Hepatocyte (in vitro differentiated cells): ENCODE measurements around the gene RANBP3. TPM values are rescaled to one million over a fixed set of nuclear protein-coding genes. Genes with fewer than 3 reads are reported as not detected.

Experiments used
- DNase-seq: peaks from one replicate; pipeline ENCODE4 v3.0.0-alpha.2; 2016; ENCODE audit warnings: low spot score
- H2AFZ ChIP-seq: fragments of 200-600 bp; sonication (generic); 2 replicates; pipeline ENCODE4 v1.6.0; 2016; ENCODE audit warnings: antibody characterized with exemption, mild to moderate bottlenecking
- H3K27ac ChIP-seq: fragments of 200-600 bp; sonication (generic); 2 replicates; pipeline ENCODE4 v1.5.1; 2016; ENCODE audit warnings: mild to moderate bottlenecking
- H3K27me3 ChIP-seq: fragments of 200-600 bp; sonication (generic); 2 replicates; pipeline ENCODE4 v1.6.1; 2016
- H3K36me3 ChIP-seq: fragments of 200-600 bp; sonication (generic); replicated peaks from 2 replicates; pipeline ENCODE4 v1.5.1; 2016; ENCODE audit warnings: low read depth; ENCODE audit not compliant: insufficient read depth
- H3K4me1 ChIP-seq: fragments of 200-600 bp; sonication (generic); 2 replicates; pipeline ENCODE4 v1.5.1; 2016; ENCODE audit warnings: mild to moderate bottlenecking, moderate library complexity; ENCODE audit not compliant: insufficient read depth
- H3K4me2 ChIP-seq: fragments of 200-600 bp; sonication (generic); 2 replicates; pipeline ENCODE4 v1.6.0; 2016
- H3K4me3 ChIP-seq: fragments of 200-600 bp; sonication (generic); 2 replicates; pipeline ENCODE4 v1.5.1; 2016; ENCODE audit warnings: mild to moderate bottlenecking
- H3K79me2 ChIP-seq: fragments of 200-600 bp; sonication (generic); 2 replicates; pipeline ENCODE4 v1.6.0; 2017; ENCODE audit warnings: mild to moderate bottlenecking
- H3K9me2 ChIP-seq: fragments of 200-600 bp; sonication (generic); replicated peaks from 2 replicates; pipeline ENCODE4 v1.6.0; 2017; ENCODE audit warnings: mild to moderate bottlenecking; ENCODE audit not compliant: insufficient read depth
- H3K9me3 ChIP-seq: fragments of 200-600 bp; sonication (generic); 2 replicates; pipeline ENCODE4 v1.5.1; 2016; ENCODE audit warnings: low read depth, mild to moderate bottlenecking
- H4K20me1 ChIP-seq: fragments of 200-600 bp; sonication (generic); 2 replicates; pipeline ENCODE4 v1.6.0; 2016; ENCODE audit warnings: mild to moderate bottlenecking; ENCODE audit not compliant: insufficient read depth, poor library complexity, severe bottlenecking
- CTCF ChIP-seq: fragments of 200-600 bp; sonication (generic); IDR thresholded peaks from 2 replicates; pipeline ENCODE4 v1.5.1; 2016; ENCODE audit warnings: antibody characterized with exemption, mild to moderate bottlenecking; ENCODE audit not compliant: poor library complexity
- EZH2 ChIP-seq: fragments of 200-600 bp; sonication (generic); IDR thresholded peaks from 2 replicates; pipeline ENCODE4 v1.6.1; 2016; ENCODE audit warnings: antibody characterized with exemption, mild to moderate bottlenecking, borderline replicate concordance
- EZH2phosphoT487 ChIP-seq: fragments of 200-600 bp; sonication (generic); IDR thresholded peaks from one replicate; pipeline ENCODE4 v1.6.1; 2018; ENCODE audit warnings: antibody characterized with exemption, mild to moderate bottlenecking, low read depth, moderate library complexity; ENCODE audit not compliant: unreplicated experiment, severe bottlenecking
- WGBS: methylation state at CpG from one replicate; pipeline ENCODE4 v1.1.6; 2016; ENCODE audit warnings: low lambda C conversion rate; ENCODE audit errors: missing lambda C conversion rate; 5-methylcytosine and 5-hydroxymethylcytosine counted together
- polyA plus RNA-seq: library from polyadenylated mRNA; unstranded; fragments of >200 nt; fragmentation: Nextera tagmentation; extraction: Ambion mirVana; gene quantifications from 2 replicates; pipeline ENCODE4 v1.2.1, GENCODE V29; 2016
- total RNA-seq: library from RNA; depleted of rRNA; stranded (reverse); fragments of >200 nt; gene quantifications from 2 replicates; pipeline ENCODE4 v1.2.3, GENCODE V29; 2014

RANBP3 gene
- total and polyA plus RNA-seq, 2 experiments from 2014 or later, result 10.4 to 51.0 TPM

GRCh38 chr19:5933391-5934068, 44.4 kb downstream of the RANBP3 start:
- peaks cover 42% of the 10 kb centered on the region for H3K79me2 ChIP-seq
- H3K4me3 ChIP-seq, result no peak overlapping the region
- H3K4me2 ChIP-seq, result no peak overlapping the region
- H3K4me1 ChIP-seq, result peaks cover 30% of the 10 kb centered on the region
- peaks cover 14% of the 10 kb centered on the region for H4K20me1 ChIP-seq
- 90% methylated on average over 20 of the region's 20 CpGs for WGBS
- no peaks in the 10 kb centered on the region for H3K36me3 ChIP-seq
- no peak for DNase-seq
- peak overlapping the region; percentile 71 for H3K27ac ChIP-seq
- no peaks in the 10 kb centered on the region for H3K27me3 ChIP-seq
- no peaks in the 10 kb centered on the region for H3K9me2 ChIP-seq
- no peaks in the 10 kb centered on the region for H3K9me3 ChIP-seq
- H2AFZ ChIP-seq, result no peak overlapping the region
- TF ChIP-seq EZH2, result no peak
- no peak for TF ChIP-seq CTCF
- TF ChIP-seq EZH2phosphoT487, result no peak

GRCh38 chr19:5932609-5933262, 45.2 kb downstream of the RANBP3 start:
- Histone ChIP-seq H3K4me2 (no peak overlapping the region), H4K20me1 (peaks cover 14% of the 10 kb centered on the region), H3K9me2 (no peaks in the 10 kb centered on the region), H3K27me3 (no peaks in the 10 kb centered on the region), H3K36me3 (no peaks in the 10 kb centered on the region), H3K9me3 (no peaks in the 10 kb centered on the region), H2AFZ (no peak overlapping the region), H3K27ac (no peak overlapping the region), H3K4me3 (no peak overlapping the region), H3K4me1 (peaks cover 35% of the 10 kb centered on the region), H3K79me2 (peaks cover 35% of the 10 kb centered on the region)
- DNase-seq, result no peak
- no peak for TF ChIP-seq EZH2phosphoT487
- no peak for TF ChIP-seq CTCF
- no peak for TF ChIP-seq EZH2
- WGBS, result 94% methylated on average over 21 of the region's 21 CpGs

DNA sequence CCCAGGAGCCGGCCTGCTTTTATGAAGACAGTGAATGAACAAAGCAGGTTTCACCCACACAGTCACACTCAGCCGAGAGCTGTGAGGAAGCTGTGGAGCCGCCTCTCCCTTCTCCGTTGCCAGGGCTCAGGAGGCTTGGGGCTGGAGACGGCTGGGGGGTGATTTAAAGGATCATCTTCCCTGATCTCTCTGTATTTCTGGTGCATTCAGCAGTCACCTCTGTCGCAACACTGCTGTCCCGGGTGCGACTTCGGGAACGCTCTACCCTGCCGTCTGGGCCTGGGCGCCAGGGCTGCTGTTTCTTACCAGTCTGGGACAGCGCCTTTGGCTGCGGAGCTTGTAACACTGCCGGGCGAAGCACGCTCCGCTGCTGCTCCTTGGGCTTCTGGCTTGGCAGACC, 45.8 kb downstream of the RANBP3 start:
- 94% methylated on average over 17 of the region's 18 CpGs for WGBS
- H3K27ac ChIP-seq, result no peak overlapping the region
- no peaks in the 10 kb centered on the region for H3K36me3 ChIP-seq
- no peak for TF ChIP-seq EZH2phosphoT487
- no peak for TF ChIP-seq CTCF
- TF ChIP-seq EZH2, result no peak
- no peaks in the 10 kb centered on the region for H3K27me3 ChIP-seq
- no peaks in the 10 kb centered on the region for H3K9me3 ChIP-seq
- H4K20me1 ChIP-seq, result peaks cover 14% of the 10 kb centered on the region
- peaks cover 32% of the 10 kb centered on the region for H3K4me1 ChIP-seq
- peaks cover 30% of the 10 kb centered on the region for H3K79me2 ChIP-seq
- H3K9me2 ChIP-seq, result no peaks in the 10 kb centered on the region
- no peak overlapping the region for H3K4me2 ChIP-seq
- no peak overlapping the region for H3K4me3 ChIP-seq
- H2AFZ ChIP-seq, result no peak overlapping the region
- no peak for DNase-seq
